GM12891 (cell line): ENCODE measurements around the gene GRM4.

Source experiments
- POLR2A ChIP-seq: IDR thresholded peaks from 2 replicates; pipeline ENCODE4 v1.6.1; 2011; ENCODE audit warnings: low read depth, low read length, control low read depth
- POLR2AphosphoS5 ChIP-seq: IDR thresholded peaks from 2 replicates; pipeline ENCODE4 v1.6.1; 2011; ENCODE audit warnings: low read depth, low read length, control low read depth

DNA sequence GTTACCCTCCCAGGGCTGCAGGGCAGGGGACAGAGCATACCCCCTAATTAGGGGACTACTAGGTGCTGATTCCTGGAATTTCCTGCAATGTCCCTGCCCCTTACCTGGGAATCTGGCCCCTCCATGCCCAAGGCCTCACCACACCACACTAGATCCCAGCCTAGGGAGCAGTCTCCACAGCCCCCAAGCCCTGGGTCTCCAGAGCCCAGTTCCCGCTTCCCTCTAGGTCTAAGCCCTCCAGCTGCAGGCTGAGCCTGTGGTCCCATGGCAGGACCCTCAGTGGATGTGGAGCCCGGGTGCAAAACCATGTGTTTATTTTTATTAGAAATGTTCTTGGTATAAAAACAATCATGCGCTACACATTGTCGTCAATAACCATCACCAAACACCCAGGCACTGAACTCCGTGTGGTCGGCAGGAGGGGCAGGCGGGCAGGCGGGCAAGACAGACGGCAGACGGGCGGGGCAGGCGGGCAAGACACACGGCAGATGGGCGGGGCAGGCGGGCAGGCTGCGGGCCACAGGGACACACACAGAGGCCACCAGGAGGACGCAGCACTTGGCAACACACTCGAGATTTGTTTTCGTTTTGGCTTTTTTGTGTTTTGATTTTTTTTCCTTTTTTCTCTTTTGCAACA lies 124.2 kb downstream of the GRM4 start:
- TF ChIP-seq POLR2AphosphoS5 (no peak), POLR2A (no peak)
